GM12801 (cell line): Measurements from ENCODE around the gene ATCAY.

ENCODE experiments used
- CTCF ChIP-seq: IDR thresholded peaks from one replicate; pipeline ENCODE4 v1.5.1; 2011; ENCODE audit warnings: control low read depth; ENCODE audit not compliant: insufficient read length; ENCODE audit errors: extremely low read depth

The ATCAY gene

GRCh38 chr19:3849787-3850186, 30.7 kb upstream of the ATCAY start:
- TF ChIP-seq CTCF, result no peak

GRCh38 chr19:3850320-3850972, 30.0 kb upstream of the ATCAY start:
- no peak for TF ChIP-seq CTCF

- no peak for TF ChIP-seq CTCF
Observed at GRCh38 chr19:3851254-3852176, 29.0 kb upstream of the ATCAY start.

GRCh38 chr19:3852177-3852511, 28.3 kb upstream of the ATCAY start:
- no peak for TF ChIP-seq CTCF

GRCh38 chr19:3852614-3853254, 27.8 kb upstream of the ATCAY start:
- TF ChIP-seq CTCF, result no peak

GRCh38 chr19:3855320-3855719, 25.2 kb upstream of the ATCAY start:
- TF ChIP-seq CTCF, result no peak

- TF ChIP-seq CTCF, result no peak
Observed at GRCh38 chr19:3857449-3858003, 23.0 kb upstream of the ATCAY start.
